H1 (cell line): ENCODE results near the gene PDE6D. TPM values are rescaled to one million over a fixed set of nuclear protein-coding genes. Genes with fewer than 3 reads are reported as not detected.

Experiments
- CBX5 ChIP-seq: fragments of 300-800, 300-1000 bp; sonication (generic); IDR thresholded peaks from 2 replicates; pipeline ENCODE4 v1.7.1; 2016; ENCODE audit warnings: antibody characterized with exemption, low read length, low read depth
- CHD2 ChIP-seq: IDR thresholded peaks from 2 replicates; pipeline ENCODE4 v1.6.1; 2012; ENCODE audit warnings: low read length, improper control_type of control experiment
- EGR1 ChIP-seq: IDR thresholded peaks from 2 replicates; pipeline ENCODE4 v1.6.1; 2011; ENCODE audit warnings: low read depth, low read length, borderline replicate concordance
- HDAC6 ChIP-seq: IDR thresholded peaks from one replicate; pipeline ENCODE4 v1.7.1; 2012; ENCODE audit warnings: low read depth, mild to moderate bottlenecking, inconsistent platforms, low read length, moderate library complexity
- KDM4A ChIP-seq: IDR thresholded peaks from one replicate; pipeline ENCODE4 v1.7.1; 2012; ENCODE audit warnings: low read depth, mild to moderate bottlenecking, moderate library complexity, low read length, inconsistent platforms; ENCODE audit not compliant: severe bottlenecking
- PHF8 ChIP-seq: fragments of 200-600 bp; sonication (generic); conservative IDR thresholded peaks from 2 replicates; pipeline ENCODE4 v1.7.1; 2012; ENCODE audit warnings: low read depth, mild to moderate bottlenecking, inconsistent platforms, low read length, moderate library complexity
- SIX5 ChIP-seq: IDR thresholded peaks from 2 replicates; pipeline ENCODE4 v1.6.1; 2011; ENCODE audit warnings: mild to moderate bottlenecking, low read depth, low read length
- SP1 ChIP-seq: IDR thresholded peaks from 2 replicates; pipeline ENCODE4 v1.6.1; 2011; ENCODE audit warnings: low read depth, low read length
- SP4 ChIP-seq: IDR thresholded peaks from 2 replicates; pipeline ENCODE4 v1.6.1; 2012; ENCODE audit warnings: low read length, inconsistent platforms
- polyA plus RNA-seq, 7 experiments: library from polyadenylated mRNA; depleted of rRNA in 3 of 7; stranded (reverse) in 5 of 7; unstranded in 2 of 7; fragments of >200 nt in 5 of 7; fragments of 200-250 nt in 2 of 7; gene quantifications; 1 replicate in 5 of 7; 2 replicates in 1 of 7; 4 replicates in 1 of 7; pipeline versions ENCODE4 v1.2.1 to v1.2.3, GENCODE V29; 2011 to 2013; ENCODE audit warnings: missing spikeins in 2 of 7, mixed read lengths in 2 of 7
- total RNA-seq: library from RNA; stranded (reverse); fragmentation: NEBNext Ultra II Directional; extraction: Animal tissue kit (Norgen Biotek cat#: 25700); gene quantifications from 2 replicates; pipeline ENCODE4 v1.2.1, GENCODE V29; 2021
- TF ChIP-seq, protein P1 (sequence below): IDR thresholded peaks from 2 replicates; pipeline ENCODE4 v1.6.1; 2011; ENCODE audit warnings: low read length, improper control_type of control experiment

The PDE6D gene
- total and polyA plus RNA-seq, 2 of the 8 experiments (the other 6 are each of a cell fraction or from before 2014, with no cell fraction given), result 33.7 to 63.9 TPM

DNA sequence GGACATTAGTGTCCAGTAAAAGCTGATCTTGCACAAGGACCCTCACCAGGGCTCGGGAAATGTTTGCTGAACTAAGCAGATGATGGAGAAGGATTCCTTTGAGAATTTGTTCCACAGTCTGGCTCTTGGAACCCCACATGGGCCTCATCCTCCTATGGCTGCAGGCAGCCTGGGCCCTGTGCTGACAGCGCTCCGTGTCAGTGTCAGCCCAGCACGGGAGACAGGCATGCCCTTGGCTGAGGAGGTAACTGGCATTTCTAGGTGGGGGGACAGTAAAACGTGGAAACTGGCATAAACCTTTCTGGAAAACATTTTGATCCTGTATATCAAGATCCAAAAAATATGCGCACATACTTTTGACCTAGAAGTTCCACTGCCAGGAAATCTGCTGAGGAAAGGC lies 62.3 kb downstream of the PDE6D start (continued):
- TF ChIP-seq, protein P1, sequence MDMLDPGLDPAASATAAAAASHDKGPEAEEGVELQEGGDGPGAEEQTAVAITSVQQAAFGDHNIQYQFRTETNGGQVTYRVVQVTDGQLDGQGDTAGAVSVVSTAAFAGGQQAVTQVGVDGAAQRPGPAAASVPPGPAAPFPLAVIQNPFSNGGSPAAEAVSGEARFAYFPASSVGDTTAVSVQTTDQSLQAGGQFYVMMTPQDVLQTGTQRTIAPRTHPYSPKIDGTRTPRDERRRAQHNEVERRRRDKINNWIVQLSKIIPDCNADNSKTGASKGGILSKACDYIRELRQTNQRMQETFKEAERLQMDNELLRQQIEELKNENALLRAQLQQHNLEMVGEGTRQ, result no peak
- TF ChIP-seq EGR1 (no peak), CBX5 (no peak), KDM4A (no peak), HDAC6 (no peak), CHD2 (no peak), PHF8 (no peak), SP1 (no peak), SP4 (no peak), SIX5 (no peak)
